Keratinocyte (primary cell): ENCODE results near the gene TP53RK. TPM values are rescaled to one million over a fixed set of nuclear protein-coding genes. Genes with fewer than 3 reads are reported as not detected.

Source experiments
- DNase-seq: peaks from one replicate; pipeline ENCODE4 v3.0.0-alpha.2; 2011; ENCODE audit warnings: low read depth, missing footprints, low spot score
- FAIRE-seq: peaks from 2 replicates; lab custom pipeline; 2011; peaks lifted over from hg19 to GRCh38; lab: Jason Lieb, UNC
- H2AFZ ChIP-seq: 2 replicates; pipeline ENCODE4 v1.6.0; 2012; ENCODE audit warnings: low read length, control low read depth, inconsistent platforms; ENCODE audit not compliant: control insufficient read depth
- H3K27ac ChIP-seq: 2 replicates; pipeline ENCODE4 v1.5.1; 2011; ENCODE audit warnings: low read length; ENCODE audit not compliant: control insufficient read depth, insufficient read depth
- H3K27me3 ChIP-seq: 3 replicates; pipeline ENCODE4 v1.6.0; 2011; ENCODE audit warnings: low read length; ENCODE audit not compliant: control insufficient read depth, insufficient read depth; ENCODE audit errors: extremely low read depth
- H3K36me3 ChIP-seq, 2 experiments: 2 replicates in 1 of 2; 3 replicates in 1 of 2; pipeline ENCODE4 v1.5.1; 2011; ENCODE audit warnings: low read length in 2 of 2, mild to moderate bottlenecking in 1 of 2; ENCODE audit not compliant: control insufficient read depth in 2 of 2, insufficient read depth in 2 of 2; ENCODE audit errors: extremely low read depth in 1 of 2
- H3K4me1 ChIP-seq: 3 replicates; pipeline ENCODE4 v1.5.1; 2011; ENCODE audit warnings: low read length; ENCODE audit not compliant: control insufficient read depth, insufficient read depth; ENCODE audit errors: extremely low read depth
- H3K4me2 ChIP-seq: 3 replicates; pipeline ENCODE4 v1.6.0; 2011; ENCODE audit warnings: low read depth, low read length; ENCODE audit not compliant: control insufficient read depth, insufficient read depth; ENCODE audit errors: extremely low read depth
- H3K4me3 ChIP-seq, 3 experiments: fragments of 200-600 bp in 1 of 3; sonication (generic) in 1 of 3; 2 replicates in 2 of 3; 3 replicates in 1 of 3; pipeline ENCODE4 v1.5.1; 2011 to 2016; ENCODE audit warnings: low read length in 3 of 3, mild to moderate bottlenecking in 3 of 3, control low read depth in 2 of 3, inconsistent platforms in 1 of 3, low read depth in 1 of 3, mixed read lengths in 1 of 3, mixed run types in 1 of 3, moderate library complexity in 1 of 3; ENCODE audit not compliant: control insufficient read depth in 2 of 3, insufficient read depth in 2 of 3; ENCODE audit errors: extremely low read depth in 1 of 3
- H3K79me2 ChIP-seq: 2 replicates; pipeline ENCODE4 v1.6.0; 2012; ENCODE audit warnings: low read length; ENCODE audit not compliant: control insufficient read depth, insufficient read depth
- H3K9ac ChIP-seq: 3 replicates; pipeline ENCODE4 v1.6.0; 2011; ENCODE audit warnings: low read length; ENCODE audit not compliant: control insufficient read depth, insufficient read depth; ENCODE audit errors: extremely low read depth
- H3K9me1 ChIP-seq: 3 replicates; pipeline ENCODE4 v1.6.0; 2011; ENCODE audit warnings: low read length; ENCODE audit not compliant: control insufficient read depth, insufficient read depth; ENCODE audit errors: extremely low read depth
- H3K9me3 ChIP-seq: 2 replicates; pipeline ENCODE4 v1.5.1; 2012; ENCODE audit warnings: low read depth, low read length; ENCODE audit not compliant: control insufficient read depth
- H4K20me1 ChIP-seq: 3 replicates; pipeline ENCODE4 v1.6.0; 2011; ENCODE audit warnings: low read length; ENCODE audit not compliant: control insufficient read depth, insufficient read depth; ENCODE audit errors: extremely low read depth
- EZH2 ChIP-seq: IDR thresholded peaks from one replicate; pipeline ENCODE4 v1.6.1; 2012; ENCODE audit warnings: inconsistent platforms, mild to moderate bottlenecking, low read length, moderate library complexity
- dilution Hi-C: fragments of 300-500 bp; cut with MboI; formaldehyde crosslinking; loops from one replicate; pipeline ENCODE4 v1.7.0; 2020; ENCODE audit warnings: low sequenced_read_pairs; ENCODE audit not compliant: extremely low pct_ligation_motif_present
- polyA plus RNA-seq, 5 experiments: library from polyadenylated mRNA; depleted of rRNA in 3 of 5; stranded (reverse) in 3 of 5; stranded (forward) in 1 of 5; unstranded in 1 of 5; fragments of >200 nt; gene quantifications; 1 replicate in 1 of 5; 2 replicates in 3 of 5; 3 replicates in 1 of 5; pipeline versions ENCODE4 v1.2.1 to v1.2.3, GENCODE V29; 2011 to 2012; ENCODE audit warnings: missing spikeins in 2 of 5, low read depth in 1 of 5, low replicate concordance in 1 of 5
- TF ChIP-seq, protein P1 (sequence below), 3 experiments: IDR thresholded peaks in 1 of 3; conservative IDR thresholded peaks in 1 of 3; optimal IDR thresholded peaks in 1 of 3; 2 replicates in 2 of 3; 3 replicates in 1 of 3; pipeline versions ENCODE3 to v1.5.1; 2011; ENCODE audit warnings: low read length in 3 of 3, mild to moderate bottlenecking in 3 of 3, moderate library complexity in 2 of 3, control low read depth in 1 of 3, inconsistent platforms in 1 of 3; ENCODE audit not compliant: insufficient read depth in 2 of 3; ENCODE audit errors: extremely low read depth in 1 of 3

Gene TP53RK
- polyA plus RNA-seq, 1 donor (not counting 4 experiments of a cell fraction or from before 2014, with no cell fraction given): 15.9 TPM

DNA sequence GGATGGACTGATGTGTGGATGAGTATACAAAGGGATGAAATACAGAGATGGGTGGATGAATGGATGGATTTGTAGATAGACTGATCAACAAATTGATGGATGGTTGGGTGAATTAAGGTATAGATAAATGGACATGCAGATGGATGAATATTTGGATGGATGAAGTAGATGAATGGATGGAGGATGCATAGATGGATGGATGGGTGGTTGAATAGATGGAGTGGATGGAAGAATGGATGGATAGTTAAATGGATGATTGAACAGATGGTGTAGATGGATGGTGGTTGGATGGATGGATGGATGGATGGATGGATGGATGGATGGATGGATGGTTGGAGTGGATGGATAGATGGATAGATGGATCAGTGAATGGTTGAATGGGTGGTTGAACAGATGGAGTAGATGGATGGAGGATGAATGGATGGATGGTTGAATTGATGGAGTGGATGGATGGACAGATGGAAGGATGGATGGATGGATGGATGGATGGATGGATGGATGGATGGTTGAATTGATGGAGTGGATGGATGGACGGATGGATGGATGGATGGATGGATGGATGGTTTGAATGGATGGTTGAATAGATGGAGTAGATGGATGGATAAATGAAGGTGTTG, 35.2 kb upstream of the TP53RK start:
- Histone ChIP-seq H2AFZ (no peak overlapping the region), H3K36me3 (no peaks in the 10 kb centered on the region), H3K4me2 (no peak overlapping the region), H3K9ac (no peak overlapping the region), H3K27ac (no peak overlapping the region), H4K20me1 (no peaks in the 10 kb centered on the region), H3K27me3 (no peaks in the 10 kb centered on the region), H3K4me3 (no peak overlapping the region), H3K9me3 (peaks cover 3% of the 10 kb centered on the region), H3K9me1 (no peaks in the 10 kb centered on the region), H3K4me1 (no peaks in the 10 kb centered on the region), H3K79me2 (no peaks in the 10 kb centered on the region)
- no peak for TF ChIP-seq EZH2
- TF ChIP-seq, protein P1, sequence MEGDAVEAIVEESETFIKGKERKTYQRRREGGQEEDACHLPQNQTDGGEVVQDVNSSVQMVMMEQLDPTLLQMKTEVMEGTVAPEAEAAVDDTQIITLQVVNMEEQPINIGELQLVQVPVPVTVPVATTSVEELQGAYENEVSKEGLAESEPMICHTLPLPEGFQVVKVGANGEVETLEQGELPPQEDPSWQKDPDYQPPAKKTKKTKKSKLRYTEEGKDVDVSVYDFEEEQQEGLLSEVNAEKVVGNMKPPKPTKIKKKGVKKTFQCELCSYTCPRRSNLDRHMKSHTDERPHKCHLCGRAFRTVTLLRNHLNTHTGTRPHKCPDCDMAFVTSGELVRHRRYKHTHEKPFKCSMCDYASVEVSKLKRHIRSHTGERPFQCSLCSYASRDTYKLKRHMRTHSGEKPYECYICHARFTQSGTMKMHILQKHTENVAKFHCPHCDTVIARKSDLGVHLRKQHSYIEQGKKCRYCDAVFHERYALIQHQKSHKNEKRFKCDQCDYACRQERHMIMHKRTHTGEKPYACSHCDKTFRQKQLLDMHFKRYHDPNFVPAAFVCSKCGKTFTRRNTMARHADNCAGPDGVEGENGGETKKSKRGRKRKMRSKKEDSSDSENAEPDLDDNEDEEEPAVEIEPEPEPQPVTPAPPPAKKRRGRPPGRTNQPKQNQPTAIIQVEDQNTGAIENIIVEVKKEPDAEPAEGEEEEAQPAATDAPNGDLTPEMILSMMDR (optimal IDR thresholded peaks at IDR 0.05 in 1 of 3, IDR thresholded peaks at IDR 0.05 in 1 of 3, conservative IDR thresholded peaks at IDR 0.05 in 1 of 3; ENCODE audit: extremely low read depth in 1 of 3, insufficient read depth in 2 of 3, low read length in 3 of 3): no peak
- dilution Hi-C loops: no loop called here
- DNase-seq: no peak
- FAIRE-seq: no peak

DNA sequence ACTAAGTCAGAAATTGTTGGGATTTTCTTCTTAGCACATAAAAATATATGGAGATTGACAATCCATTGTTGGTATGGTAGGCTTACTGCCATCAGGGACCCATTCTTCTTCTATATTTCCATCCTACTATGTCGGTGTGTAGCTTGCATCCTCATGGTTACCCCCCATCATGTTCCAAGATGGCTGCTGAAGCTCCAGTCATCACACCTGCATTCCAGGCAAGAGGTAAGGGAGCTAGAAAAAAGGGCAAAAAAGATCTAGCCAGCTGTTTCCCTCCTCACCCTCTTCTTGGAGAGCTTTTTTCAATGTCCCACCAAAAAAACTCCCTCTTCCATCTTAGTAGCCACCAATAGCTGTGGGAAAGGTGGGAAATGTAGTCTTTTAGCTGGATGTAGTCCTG, 33.8 kb upstream of the TP53RK start:
- H3K27ac ChIP-seq: no peak overlapping the region
- H2AFZ ChIP-seq: no peak overlapping the region
- H3K9me1 ChIP-seq: no peaks in the 10 kb centered on the region
- no peak overlapping the region for H3K9ac ChIP-seq
- DNase-seq (no peak), FAIRE-seq (no peak)
- no peaks in the 10 kb centered on the region for H4K20me1 ChIP-seq
- dilution Hi-C loops: no loop called here
- no peak overlapping the region for H3K4me3 ChIP-seq
- H3K36me3 ChIP-seq: no peaks in the 10 kb centered on the region
- H3K9me3 ChIP-seq: peaks cover 2% of the 10 kb centered on the region
- no peaks in the 10 kb centered on the region for H3K79me2 ChIP-seq
- TF ChIP-seq, protein P1 (optimal IDR thresholded peaks at IDR 0.05 in 1 of 3, IDR thresholded peaks at IDR 0.05 in 1 of 3, conservative IDR thresholded peaks at IDR 0.05 in 1 of 3; ENCODE audit: extremely low read depth in 1 of 3, insufficient read depth in 2 of 3, low read length in 3 of 3): no peak
- no peak for TF ChIP-seq EZH2
- H3K4me2 ChIP-seq: no peak overlapping the region
- no peaks in the 10 kb centered on the region for H3K4me1 ChIP-seq
- H3K27me3 ChIP-seq: no peaks in the 10 kb centered on the region
